Hepatocyte (in vitro differentiated cells): ENCODE data around the gene CDCP1.

Source experiments
- EZH2phosphoT487 ChIP-seq: fragments of 200-600 bp; sonication (generic); IDR thresholded peaks from one replicate; pipeline ENCODE4 v1.6.1; 2018; ENCODE audit warnings: antibody characterized with exemption, mild to moderate bottlenecking, low read depth, moderate library complexity; ENCODE audit not compliant: unreplicated experiment, severe bottlenecking
- TF ChIP-seq, protein P1 (sequence below): fragments of 200-600 bp; sonication (generic); IDR thresholded peaks from 2 replicates; pipeline ENCODE4 v1.5.1; 2016; ENCODE audit warnings: antibody characterized with exemption, mild to moderate bottlenecking; ENCODE audit not compliant: poor library complexity

GRCh38 chr3:45112939-45113338, 33.2 kb downstream of the CDCP1 start:
- TF ChIP-seq, protein P1, sequence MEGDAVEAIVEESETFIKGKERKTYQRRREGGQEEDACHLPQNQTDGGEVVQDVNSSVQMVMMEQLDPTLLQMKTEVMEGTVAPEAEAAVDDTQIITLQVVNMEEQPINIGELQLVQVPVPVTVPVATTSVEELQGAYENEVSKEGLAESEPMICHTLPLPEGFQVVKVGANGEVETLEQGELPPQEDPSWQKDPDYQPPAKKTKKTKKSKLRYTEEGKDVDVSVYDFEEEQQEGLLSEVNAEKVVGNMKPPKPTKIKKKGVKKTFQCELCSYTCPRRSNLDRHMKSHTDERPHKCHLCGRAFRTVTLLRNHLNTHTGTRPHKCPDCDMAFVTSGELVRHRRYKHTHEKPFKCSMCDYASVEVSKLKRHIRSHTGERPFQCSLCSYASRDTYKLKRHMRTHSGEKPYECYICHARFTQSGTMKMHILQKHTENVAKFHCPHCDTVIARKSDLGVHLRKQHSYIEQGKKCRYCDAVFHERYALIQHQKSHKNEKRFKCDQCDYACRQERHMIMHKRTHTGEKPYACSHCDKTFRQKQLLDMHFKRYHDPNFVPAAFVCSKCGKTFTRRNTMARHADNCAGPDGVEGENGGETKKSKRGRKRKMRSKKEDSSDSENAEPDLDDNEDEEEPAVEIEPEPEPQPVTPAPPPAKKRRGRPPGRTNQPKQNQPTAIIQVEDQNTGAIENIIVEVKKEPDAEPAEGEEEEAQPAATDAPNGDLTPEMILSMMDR = no peak
- no peak for TF ChIP-seq EZH2phosphoT487
